NB4 (cell line): ENCODE measurements around the gene CYP2D6.

Source experiments
- POLR2A ChIP-seq: IDR thresholded peaks from 2 replicates; pipeline ENCODE4 v1.6.1; 2011; ENCODE audit warnings: mild to moderate bottlenecking; ENCODE audit not compliant: insufficient read length; ENCODE audit errors: extremely low read depth
- TF ChIP-seq, protein P1 (sequence below): IDR thresholded peaks from one replicate; pipeline ENCODE4 v1.5.1; 2012; ENCODE audit warnings: low read depth, low read length

- TF ChIP-seq POLR2A = no peak
- TF ChIP-seq, protein P1, sequence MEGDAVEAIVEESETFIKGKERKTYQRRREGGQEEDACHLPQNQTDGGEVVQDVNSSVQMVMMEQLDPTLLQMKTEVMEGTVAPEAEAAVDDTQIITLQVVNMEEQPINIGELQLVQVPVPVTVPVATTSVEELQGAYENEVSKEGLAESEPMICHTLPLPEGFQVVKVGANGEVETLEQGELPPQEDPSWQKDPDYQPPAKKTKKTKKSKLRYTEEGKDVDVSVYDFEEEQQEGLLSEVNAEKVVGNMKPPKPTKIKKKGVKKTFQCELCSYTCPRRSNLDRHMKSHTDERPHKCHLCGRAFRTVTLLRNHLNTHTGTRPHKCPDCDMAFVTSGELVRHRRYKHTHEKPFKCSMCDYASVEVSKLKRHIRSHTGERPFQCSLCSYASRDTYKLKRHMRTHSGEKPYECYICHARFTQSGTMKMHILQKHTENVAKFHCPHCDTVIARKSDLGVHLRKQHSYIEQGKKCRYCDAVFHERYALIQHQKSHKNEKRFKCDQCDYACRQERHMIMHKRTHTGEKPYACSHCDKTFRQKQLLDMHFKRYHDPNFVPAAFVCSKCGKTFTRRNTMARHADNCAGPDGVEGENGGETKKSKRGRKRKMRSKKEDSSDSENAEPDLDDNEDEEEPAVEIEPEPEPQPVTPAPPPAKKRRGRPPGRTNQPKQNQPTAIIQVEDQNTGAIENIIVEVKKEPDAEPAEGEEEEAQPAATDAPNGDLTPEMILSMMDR = no peak
These were observed 30.5 kb upstream of the CYP2D6 start for GRCh38 chr22:42160830-42161696.
